ENCODE measurements around the gene EVA1A.

EVA1A gene

DNA sequence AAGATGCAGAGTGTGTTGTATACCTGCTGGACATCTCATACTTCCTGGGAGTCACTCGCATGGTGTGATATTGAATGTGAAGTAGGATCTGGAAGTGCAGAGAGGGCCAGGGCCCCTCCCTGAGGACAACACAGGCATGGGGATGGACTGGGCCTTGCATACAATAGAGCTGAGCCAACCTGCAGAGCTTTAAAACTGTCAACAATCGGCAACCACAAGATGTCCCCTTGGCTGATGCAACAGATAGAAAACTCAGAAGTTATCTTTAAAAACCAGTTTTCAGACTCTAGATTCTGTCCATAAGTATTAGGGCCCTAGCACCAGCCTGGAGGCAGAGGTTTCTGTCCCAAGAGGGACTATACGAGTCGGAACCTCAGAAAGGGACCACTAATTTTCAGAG lies 19.7 kb downstream of the EVA1A start:
- DNase-seq (ENCODE audit: low read depth) = no peak

DNA sequence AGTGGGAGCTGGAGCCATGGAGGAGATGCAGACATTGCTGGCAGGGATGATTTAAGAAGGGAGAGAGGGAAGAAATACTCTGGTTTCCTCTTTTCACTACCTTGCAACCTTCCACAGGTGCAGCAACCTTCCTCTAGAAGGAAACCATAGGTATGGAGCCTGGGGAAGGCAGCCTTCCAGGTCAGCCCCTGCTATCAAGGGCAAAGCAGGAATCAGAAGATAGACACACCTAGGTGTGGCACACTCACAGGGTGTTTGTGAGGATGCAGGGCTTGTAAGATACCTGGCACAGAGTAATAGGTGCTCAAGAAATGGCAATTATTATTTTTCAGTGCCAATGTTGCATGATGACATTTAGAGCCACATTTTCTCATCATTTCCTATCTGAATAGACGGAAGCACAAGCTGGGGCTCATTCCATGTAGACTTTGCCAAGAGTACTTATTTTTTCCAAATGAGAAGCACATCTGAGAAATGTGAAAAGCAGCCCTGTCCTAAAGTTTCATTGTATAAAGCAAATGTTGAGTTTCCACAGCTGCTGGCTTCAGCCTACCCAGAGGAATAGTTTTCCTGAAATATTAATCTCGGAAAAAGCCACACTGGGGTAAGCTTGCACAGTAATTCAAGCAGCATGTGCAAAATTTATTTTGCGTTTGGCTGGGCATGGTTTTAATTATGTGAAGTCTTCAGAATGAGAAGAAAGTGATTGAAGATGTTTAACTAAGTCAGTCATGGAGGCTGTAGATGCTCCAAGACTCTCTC lies 20.6 kb downstream of the EVA1A start:
- no peak for DNase-seq (ENCODE audit: low read depth)

DNA sequence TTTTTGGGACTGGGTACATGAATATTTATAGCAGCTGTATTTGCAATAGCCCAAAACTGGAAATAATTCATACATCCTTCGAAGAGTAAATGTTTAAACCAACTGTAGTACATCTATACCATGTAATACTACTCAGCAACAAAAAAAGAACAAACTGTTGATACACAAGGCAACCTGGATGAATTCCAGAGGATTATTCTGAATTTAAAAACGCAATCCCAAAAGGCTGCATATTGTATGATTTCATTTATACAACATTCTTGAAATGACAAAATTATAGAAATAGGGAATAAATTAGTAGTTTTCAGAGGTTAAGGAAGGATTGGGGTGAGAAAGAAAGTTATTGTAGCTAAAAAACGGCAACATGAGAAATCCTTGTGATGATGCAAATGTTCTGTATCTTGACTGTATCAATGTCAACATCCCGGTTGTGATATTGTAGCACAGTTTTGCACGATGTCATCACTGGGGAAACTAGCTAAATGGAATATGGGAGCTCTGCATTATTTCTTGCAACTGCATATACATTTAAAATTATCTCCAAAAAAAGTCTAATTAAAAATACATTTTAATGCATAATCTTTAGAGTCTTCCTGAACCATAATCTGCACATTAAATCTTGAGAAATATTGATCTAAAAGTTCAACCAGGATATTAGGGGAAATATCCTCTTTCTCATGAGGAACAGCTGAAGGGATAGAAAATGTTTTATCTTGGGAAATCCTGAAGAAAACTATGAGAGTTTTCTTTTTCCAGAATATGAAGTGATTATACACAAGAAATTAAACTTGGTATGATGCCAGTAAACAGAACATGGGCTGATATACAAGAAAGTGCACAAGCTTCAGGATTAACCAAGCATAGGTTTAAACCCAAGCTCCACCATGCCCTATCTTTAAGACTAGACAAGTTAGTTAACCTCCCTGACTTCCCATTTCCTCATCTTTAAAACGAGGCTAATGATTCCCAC lies 21.9 kb downstream of the EVA1A start:
- no peak for DNase-seq (ENCODE audit: low read depth)

DNA sequence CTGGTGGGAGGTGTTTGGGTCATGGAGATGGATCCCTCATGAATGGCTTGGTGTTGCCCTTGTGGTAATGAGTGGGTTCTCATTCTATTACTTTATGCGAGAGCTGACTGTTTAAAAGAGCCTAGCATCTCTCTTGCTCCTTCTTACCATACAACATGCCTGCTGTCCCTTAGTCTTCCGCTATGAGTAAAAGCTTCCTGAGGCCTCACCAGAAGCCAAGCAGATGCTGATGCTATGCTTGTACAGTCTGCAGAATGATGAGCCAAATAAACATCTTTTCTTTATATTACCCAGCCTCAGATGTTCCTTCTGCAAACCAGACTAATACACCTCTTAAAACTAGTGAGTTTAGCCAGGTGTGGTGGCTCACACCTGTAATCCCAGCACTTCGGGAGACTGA lies 23.1 kb downstream of the EVA1A start:
- no peak for DNase-seq (ENCODE audit: low read depth)

DNA sequence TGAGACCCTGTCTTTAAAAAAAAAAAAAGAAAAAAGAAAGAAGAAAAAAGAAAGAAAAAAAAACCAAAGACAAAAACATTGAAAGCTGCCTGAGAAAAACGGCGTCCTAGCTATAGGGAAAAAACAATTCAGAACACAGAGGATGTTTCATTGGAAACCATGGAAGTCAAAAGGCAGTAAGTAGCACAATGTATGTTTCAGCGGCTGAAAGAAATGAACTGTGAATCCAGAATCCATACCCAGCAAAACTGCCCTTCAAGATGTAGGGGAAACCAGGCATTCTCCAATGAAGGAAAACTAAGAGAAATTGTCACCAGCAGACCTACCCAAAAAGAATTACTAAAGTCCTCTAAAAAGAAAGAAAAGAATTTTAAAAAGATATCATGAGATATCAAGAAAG lies 27.6 kb downstream of the EVA1A start:
- no peak for DNase-seq (ENCODE audit: low read depth)

DNA sequence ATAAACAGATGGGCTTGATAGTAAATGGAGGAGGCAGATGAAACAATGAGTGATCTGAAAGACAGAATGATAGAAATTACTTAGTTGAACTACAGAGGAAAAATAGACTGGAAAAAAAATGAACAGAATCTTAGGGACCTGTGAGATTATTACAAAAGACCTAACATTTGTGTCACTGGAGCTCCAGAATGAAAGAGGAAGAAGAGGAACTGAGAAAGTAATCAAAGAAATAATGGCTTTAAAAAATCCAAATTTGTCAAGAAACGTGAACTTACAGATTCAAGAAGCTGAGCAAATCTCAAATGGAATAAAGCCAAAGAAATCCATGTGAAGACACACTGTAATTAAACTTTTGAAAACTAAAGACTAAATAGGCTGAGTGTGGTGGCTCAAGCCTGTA lies 28.3 kb downstream of the EVA1A start:
- DNase-seq (ENCODE audit: low read depth) = no peak

DNA sequence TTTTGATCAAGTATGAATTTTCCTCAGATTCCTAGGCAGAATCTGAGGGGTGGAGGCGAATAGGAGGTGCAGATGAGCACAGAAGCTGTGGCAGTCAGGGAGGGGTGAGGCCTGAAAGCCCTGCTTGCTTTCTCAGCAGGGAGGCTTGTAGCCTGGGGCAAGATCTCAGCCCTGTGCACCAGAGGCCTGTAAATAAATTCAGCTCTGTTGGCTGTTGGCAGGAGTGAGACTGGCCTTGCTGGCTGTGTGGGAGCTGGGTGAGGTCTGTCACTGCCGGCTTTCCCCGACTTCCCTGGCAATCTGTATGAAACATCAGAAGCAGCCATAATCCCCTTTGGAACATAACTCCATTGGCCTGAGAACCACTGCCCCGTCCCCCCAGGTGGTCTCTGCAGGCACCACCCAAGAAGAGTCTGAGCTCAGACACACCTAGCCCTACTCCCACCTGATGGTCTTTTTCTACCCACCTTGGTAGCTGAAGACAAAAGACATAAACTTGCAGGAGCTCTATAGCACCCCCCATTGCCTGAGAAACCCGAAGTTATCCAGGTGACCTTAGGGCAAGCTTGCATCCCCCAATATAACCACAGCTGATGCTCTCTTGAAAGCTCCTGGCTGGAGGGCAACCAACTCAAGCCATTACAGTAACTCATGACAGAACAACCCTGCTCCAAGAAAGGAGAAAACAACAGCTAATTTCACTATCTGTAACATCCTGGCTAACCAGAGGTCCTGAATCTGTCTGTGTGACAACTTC lies 32.3 kb downstream of the EVA1A start:
- no peak for DNase-seq (ENCODE audit: low read depth)

DNA sequence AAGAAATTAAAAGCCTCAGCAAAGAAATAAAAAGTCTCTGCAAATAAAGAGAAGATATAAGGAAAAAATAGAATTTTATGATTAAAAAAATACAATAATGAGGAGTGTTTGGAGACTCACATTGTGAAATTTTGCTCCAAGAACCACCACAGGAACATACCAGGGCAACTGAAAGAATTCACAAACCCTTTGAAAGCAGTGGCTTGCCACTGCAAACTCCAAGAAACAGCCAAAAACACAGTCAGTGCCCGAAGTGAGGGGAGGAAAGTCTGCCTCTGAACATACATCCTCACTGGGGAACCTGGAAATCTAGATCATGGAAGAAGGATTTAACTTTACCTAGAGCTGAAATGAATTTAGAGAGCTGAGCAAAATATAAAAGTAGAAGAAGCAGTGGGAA lies 33.1 kb downstream of the EVA1A start:
- DNase-seq (ENCODE audit: low read depth) = no peak

DNA sequence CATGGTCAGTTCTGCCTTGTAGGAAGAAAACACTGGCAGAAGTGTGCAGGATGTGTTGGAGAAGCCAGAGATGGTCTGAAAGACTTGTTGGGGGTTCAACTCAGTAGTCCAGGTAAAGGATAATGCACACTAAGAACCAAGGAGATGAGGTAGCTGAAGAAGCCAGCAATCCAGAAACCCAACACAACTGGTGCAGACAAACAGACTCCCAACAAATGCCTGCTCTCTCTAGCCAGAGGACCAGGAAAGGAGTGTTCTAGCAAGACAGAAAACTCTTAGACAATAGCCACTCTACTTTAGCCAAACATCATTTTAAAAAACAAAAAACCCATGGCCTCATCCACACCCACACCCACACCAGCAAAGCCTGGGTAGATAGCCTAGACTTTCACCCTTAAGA lies 33.9 kb downstream of the EVA1A start:
- DNase-seq (ENCODE audit: low read depth) = no peak

DNA sequence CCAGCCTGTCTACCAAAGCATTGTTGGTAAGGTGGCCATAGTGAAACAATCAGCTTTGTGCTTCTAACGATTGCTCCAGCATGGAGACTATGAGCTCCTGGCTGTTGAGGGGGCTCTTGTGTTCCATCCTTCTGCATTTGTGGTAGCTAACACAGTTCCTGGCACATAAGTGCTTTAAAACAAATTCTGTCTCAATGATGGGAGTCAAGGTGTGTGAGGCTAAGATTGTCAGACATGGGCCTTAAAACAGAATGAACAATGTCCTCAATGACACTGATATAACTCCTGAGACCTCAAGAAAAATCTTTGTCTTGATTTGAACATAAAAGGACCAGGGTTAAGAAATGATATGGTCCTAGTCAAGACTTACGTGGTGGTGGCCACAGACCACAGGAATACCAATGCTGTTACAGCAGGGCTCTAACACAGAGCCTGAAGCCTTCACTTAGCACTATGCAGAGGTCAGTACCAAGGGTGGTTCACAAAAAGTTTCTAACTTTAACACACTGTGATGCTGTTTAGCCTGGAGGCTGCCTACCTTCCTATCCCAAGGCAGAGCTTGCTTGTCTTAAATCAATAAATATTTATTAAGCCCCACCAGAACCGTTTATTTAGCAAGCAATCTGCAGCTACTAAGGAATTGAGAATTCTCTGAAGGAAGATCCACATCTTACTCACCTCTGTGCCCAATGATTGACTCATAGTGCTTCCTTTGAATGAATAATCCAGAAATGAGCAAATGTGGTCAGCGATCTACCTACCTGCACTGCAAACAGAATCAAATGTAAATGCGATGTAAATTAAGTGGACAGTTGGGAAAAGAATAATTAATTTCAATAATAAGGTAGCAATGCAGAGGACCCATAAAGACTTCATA lies 35.1 kb downstream of the EVA1A start:
- no peak for DNase-seq (ENCODE audit: low read depth)

DNA sequence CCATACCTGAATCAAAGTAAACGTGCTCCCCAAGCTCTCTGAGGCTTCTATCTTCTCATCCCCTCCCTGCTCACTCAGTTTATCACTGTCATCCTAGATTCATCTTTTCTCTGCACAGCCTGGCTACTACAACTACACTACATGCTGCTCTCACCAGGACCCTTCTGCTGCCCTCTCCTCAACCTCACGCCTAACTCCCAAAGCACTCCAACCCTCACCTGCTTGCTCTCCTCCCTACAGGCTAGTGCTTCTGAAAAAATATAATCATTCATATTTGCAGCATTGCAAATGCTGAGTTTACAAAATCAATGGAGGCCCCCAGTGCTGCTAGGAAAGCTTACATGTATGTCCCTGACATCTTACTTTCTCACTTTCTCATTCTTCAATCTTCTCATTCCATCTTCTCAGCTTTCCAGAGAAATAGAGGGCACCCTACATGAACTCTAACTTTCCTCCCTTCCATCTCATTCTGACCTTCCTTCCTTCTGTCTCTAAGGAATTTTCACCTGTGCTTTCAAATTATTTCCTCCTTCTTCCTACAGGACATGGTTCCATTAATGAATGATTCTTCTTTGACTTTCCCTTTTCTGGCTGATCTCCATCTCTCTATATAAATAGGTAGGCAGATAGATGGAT lies 36.3 kb downstream of the EVA1A start:
- DNase-seq (ENCODE audit: low read depth) = no peak

DNA sequence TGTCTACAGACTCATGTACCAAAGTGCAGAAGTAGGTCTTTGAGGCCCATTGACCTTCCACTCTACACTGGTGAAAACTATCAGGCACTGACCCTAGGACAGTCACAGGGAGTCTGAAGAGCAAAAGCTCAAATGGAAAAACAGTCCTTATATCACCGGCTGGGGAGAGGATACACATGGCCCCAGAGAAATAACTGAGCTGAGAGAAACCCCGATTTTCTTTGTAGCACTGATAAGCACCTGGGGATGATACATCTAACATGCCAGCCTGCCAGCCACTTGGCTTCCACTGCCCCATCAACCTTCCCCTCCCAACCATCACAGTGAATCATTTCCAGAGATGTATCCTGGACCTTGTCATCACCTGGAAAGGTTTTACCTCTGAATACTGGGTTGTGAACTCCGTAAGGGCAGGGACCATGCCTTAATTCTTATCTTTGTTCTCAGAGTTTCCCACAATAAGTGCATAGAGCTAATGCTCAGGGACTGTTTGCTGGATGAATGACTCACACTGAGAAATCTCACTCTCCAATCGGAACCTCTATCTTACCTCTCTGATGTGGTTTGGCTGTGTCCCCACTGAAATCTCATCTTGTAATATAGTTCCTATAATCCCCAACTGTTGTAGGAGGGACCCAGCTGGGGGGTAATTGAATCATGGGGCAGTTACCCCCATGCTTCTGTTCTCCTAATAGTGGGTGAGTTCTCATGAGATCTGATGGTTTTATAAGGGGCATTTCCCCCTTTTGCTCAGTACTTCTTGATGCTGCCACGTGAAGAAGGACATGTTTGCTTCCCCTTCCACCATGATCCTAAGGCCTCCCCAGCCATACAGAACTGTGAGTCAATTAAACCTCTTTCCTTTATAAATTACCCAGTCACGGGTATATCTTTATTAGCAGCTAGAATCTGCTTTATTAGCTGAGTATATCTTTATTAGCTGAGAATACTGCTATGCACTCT lies 37.1 kb downstream of the EVA1A start:
- DNase-seq (ENCODE audit: low read depth) = no peak

DNA sequence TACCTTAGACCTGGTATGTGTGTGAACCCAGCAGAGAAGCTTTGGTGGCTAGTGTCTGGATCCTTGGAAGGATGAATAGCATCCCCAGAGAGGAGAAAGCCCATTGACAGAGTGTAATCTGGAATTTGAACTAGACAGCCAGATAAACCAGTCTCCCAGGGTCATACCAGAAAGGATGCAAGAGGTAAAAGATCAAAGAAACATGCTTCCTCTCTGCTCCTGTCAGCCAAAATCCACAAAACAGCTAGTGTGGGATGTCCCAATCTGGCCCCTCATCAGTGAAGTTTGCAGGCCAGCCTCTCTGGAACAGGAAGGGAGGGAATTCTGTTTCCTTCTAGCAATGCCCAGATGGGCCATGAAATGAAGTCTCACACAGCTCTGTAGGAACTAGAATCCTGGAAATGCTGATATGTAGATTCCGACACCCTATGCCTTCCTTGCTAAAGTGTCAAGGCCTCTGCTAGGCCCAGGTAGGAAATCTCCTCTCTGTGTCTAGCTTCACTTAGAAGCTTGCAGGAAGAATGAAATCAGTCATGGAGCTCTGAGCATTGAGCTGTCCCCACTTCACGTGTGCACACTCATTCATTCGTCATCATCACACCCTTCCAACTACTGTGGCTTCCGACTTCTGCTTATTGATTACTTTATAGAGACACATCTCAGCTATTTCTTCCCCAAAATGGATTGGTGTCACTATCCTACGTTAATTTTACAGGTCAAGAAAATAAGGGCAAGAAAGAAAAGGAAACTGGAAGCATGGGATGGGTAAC lies 38.0 kb downstream of the EVA1A start:
- no peak for DNase-seq (ENCODE audit: low read depth)

DNA sequence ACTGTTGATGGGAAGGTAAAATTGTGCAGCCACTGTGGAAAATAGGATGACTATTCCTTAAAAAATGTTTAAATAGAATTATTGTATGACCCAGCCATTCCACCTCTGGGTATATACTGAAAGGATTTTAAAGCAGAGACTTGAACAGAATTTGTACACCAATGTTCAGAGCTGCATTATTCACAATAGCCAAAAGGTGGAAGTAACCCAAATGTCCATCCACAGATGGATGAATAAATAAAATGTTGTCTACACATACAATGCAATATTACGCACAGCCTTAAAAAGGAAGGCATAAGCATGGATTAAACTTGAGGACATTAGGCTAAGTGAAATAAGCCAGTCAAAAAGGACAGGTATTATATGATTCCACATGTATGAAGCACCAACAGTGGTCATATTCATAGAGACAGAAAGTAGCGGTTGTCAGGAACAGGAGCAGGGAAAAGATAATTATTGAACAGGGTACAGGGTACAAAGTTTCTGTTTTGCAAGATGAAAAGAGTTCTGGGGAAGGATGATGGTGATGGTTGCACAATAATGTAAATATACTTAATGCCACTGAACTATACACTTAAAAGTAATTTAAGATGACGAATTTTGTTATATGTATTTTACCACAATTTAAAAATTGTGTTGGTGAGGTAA lies 39.4 kb downstream of the EVA1A start:
- DNase-seq (ENCODE audit: low read depth) = no peak

DNA sequence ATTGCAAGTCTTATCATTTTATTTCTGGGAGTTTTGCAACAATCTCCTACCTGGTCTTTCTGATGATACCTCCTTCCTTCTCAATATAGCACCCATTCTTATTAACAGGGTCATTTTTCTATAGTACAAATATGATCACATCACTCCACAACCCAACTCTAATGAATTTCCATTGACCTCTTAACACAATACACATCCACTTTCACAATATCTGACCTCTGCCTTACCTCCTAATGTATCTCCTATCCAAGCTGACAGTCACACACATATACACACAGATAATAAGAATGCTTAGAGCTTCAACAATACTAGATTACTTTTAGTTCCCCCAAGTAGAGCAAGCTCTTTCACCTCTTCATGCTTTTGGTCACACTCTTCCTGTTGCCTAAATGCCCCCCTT lies 40.9 kb downstream of the EVA1A start:
- DNase-seq (ENCODE audit: low read depth) = no peak

DNA sequence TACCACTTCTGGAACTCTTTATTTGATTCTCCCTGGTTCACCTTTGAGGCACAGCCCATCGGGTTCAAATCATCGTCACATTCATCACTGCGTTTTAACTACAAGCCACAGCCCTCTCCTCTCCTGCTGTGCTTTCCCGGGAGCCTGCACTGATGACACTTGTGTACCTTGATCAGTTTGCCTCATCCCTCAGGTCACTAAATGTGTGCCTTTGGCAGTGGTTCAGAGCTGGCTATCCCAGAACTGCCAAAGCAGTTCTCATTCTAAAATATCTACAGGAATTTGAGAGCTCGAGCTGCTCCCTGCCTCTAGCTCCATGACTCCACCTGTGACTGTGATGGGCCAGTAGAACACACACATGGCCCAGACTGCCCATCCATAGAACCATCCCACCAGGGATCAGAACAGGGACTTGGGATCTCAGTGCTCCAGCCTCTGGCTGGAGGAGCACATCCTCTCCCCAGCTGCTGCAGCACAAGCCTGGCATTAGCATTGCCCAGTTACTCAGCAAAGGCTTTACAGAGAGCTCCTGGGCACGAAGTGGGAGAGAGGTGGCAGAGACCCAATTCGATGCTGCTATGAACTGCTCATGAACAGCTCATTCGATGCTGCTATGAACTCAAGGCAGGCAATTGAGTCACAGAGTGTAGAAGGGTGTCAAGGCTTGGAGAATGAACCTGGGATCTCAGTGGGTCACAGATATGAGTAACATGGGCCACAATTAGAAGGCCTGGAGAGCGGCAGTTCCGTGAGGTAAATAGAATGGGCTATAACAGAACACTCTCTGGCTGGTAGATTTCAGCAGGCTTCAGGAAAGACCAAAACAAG lies 41.9 kb downstream of the EVA1A start:
- no peak for DNase-seq (ENCODE audit: low read depth)

DNA sequence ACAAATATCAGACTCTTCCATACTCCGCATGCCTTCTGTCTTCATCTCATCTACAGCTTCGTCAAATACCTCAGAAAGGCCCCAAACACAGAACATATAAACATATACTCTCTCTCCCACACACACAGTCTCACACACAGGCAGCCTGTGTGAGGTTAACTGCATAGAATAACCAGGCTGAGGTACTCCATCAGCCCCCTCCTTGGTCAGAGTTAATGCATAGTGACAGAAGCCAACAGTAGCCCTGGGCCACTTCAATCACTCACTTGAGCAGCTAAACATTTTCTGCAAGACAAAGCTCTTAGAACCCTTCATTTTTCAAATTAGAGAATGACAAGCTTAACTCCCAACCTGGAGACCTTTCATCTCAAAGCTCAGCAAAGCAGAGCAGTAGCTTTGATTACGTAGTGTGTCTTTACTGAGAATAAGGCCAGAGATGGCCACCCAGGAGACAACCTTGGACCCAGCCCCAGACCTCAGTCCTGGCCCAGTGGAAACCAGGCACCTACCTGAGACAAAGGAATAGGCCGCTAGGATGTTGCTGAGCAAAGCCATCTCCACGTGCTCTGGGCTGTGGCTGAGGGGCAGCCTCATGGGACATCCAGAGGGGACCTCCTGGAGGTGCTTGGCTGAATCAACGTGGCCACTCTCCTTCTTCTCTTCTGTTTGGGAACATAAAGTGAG lies 43.0 kb downstream of the EVA1A start:
- no peak for DNase-seq (ENCODE audit: low read depth)
